ENCODE data around the gene CLEC5A. TPM values are rescaled to one million over a fixed set of nuclear protein-coding genes. Genes with fewer than 3 reads are reported as not detected.

The CLEC5A gene
- total RNA-seq, 4 donors from 2014 or later = 0.34 TPM; not detected in 3

- TF ChIP-seq CTCF (IDR thresholded peaks at IDR 0.05; ENCODE audit: low read depth) = no peak
Observed at GRCh38 chr7:141956084-141956483, 9.3 kb upstream of the CLEC5A start.

DNA sequence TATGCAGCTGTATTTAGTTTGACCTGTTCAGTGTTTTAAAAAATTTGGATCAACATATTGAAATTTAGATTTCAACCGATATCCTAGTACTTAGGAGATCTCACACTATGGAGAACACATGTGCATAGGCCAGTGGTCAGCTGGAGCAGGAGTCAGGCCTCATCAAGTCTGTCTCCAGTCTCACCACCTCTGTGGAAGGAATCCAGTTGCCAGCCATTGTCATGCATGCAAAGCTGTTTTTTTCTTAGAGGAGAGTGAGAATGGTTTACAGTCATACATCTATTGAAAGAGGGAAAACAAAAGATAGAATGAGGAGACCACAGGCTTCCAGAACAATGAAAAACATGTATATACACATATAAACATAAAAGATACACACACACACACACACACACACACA lies 7.6 kb upstream of the CLEC5A start:
- no peak for TF ChIP-seq CTCF (IDR thresholded peaks at IDR 0.05; ENCODE audit: low read depth)

DNA sequence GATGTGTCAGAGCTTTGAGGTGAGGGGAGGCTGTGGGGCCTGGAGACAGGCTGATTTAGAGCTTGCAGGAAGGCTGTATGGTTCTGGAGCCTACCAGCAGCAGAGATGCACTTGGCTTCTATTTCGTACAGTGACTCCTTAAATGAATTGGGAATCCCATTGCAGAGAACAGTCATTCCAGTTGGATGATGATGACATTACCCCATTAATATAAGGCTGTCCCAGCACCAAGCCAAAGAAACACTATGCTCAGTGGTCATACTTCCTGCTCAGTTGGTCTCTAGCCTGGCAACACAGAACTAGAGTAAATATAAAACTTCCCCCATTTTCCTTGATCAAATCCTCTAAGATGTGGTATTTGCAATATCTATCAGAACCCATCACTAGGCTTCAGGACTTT lies 5.7 kb upstream of the CLEC5A start:
- TF ChIP-seq CTCF (IDR thresholded peaks at IDR 0.05; ENCODE audit: low read depth) = no peak

DNA sequence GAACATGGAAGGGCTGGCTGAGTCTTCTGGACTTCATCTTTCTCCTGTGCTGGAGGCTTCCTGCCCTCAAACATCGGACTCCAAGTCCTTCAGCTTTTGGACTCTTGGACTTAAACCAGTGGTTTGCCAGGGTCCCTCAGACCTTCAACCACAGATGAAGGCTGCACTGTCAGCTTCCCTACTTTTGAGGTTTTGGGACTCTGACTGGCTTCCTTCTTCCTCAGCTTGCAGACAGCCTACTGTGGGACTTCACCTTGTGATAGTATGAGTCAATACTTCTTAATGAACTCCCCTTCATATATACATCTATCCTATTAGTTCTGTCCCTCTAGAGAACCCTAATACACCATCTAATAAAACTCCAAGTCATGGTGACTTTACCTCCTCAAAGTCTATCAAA lies 4.0 kb upstream of the CLEC5A start:
- TF ChIP-seq CTCF (IDR thresholded peaks at IDR 0.05; ENCODE audit: low read depth) = no peak

GRCh38 chr7:141949911-141950310 lies 3.1 kb upstream of the CLEC5A start:
- no peak for TF ChIP-seq CTCF (IDR thresholded peaks at IDR 0.05; ENCODE audit: low read depth)

- TF ChIP-seq CTCF (IDR thresholded peaks at IDR 0.05; ENCODE audit: low read depth) = no peak
Observed at GRCh38 chr7:141949451-141949850, 2.7 kb upstream of the CLEC5A start.

- no peak for TF ChIP-seq CTCF (IDR thresholded peaks at IDR 0.05; ENCODE audit: low read depth)
Observed at GRCh38 chr7:141949021-141949420, 2.2 kb upstream of the CLEC5A start.

Measured in subcutaneous adipose tissue (tissue), 4 donors.